Measurements from ENCODE around the gene SCGB1D4.

- no peak for TF ChIP-seq ZFP36 (IDR thresholded peaks at IDR 0.05; ENCODE audit: borderline replicate concordance, partially characterized antibody)
- TF ChIP-seq CHD4 (IDR thresholded peaks at IDR 0.05; ENCODE audit: borderline replicate concordance), result no peak
- TF ChIP-seq POLR2A (IDR thresholded peaks at IDR 0.05; ENCODE audit: low read length), result no peak
- no peak for TF ChIP-seq USF2 (IDR thresholded peaks at IDR 0.05)
- TF ChIP-seq EP300 (IDR thresholded peaks at IDR 0.05), result no peak
- no peak for TF ChIP-seq JUN (IDR thresholded peaks at IDR 0.05)
- TF ChIP-seq HOXA7 (CRISPR knock-in tag; IDR thresholded peaks at IDR 0.05), result no peak
- TF ChIP-seq CTCF (IDR thresholded peaks at IDR 0.05), result no peak
- TF ChIP-seq FOSL2 (IDR thresholded peaks at IDR 0.05), result no peak
- TF ChIP-seq FOSL2 (CRISPR knock-in tag; IDR thresholded peaks at IDR 0.05), result no peak
- no peak for TF ChIP-seq E2F6 (IDR thresholded peaks at IDR 0.05; ENCODE audit: borderline replicate concordance, low read depth)
- no peak for TF ChIP-seq ESRRA (IDR thresholded peaks at IDR 0.05; ENCODE audit: borderline replicate concordance, low read length)
- no peak for TF ChIP-seq RAD21 (conservative IDR thresholded peaks at IDR 0.05 in 1 of 2, IDR thresholded peaks at IDR 0.05 in 1 of 2)
- TF ChIP-seq MAFK (IDR thresholded peaks at IDR 0.05; ENCODE audit: partially characterized antibody), result no peak
These were observed 25.0 kb downstream of the SCGB1D4 start for GRCh38 chr11:62273789-62274275.

Data from A549 (cell line).